Activated effector memory CD4-positive, alpha-beta T cell treated with Interleukin-2 at 50 U/mL for 16 hours (primary cell): ENCODE data around the gene APOF.
"Not testable (repeated sequence)": the region's sequence is repeated elsewhere in the genome, so short reads cannot be mapped to it uniquely, and the experiment has no call there.

Experiments
- DNase-seq: peaks from one replicate; pipeline ENCODE4 v3.0.0-alpha.2; 2020

The APOF gene

DNA sequence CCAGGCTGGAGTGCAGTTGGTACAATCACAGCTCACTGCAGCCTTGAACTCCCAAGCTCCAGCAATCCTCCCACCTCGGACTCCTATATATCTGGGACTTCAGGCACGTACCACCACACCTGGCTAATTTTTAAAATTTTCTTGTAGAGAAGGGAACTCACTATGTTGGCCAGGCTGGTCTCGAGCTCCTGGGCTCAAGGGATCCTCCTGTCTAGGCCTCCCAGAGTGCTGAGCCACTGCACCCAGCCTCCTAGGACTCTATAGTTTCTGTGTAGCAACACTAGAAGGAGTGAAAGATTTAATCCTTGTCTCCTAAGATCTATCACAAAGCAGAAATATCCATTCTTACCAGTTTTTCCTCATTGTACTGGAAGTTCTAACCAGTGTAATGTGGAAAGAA lies 4.3 kb upstream of the APOF start:
- no peak for DNase-seq

DNA sequence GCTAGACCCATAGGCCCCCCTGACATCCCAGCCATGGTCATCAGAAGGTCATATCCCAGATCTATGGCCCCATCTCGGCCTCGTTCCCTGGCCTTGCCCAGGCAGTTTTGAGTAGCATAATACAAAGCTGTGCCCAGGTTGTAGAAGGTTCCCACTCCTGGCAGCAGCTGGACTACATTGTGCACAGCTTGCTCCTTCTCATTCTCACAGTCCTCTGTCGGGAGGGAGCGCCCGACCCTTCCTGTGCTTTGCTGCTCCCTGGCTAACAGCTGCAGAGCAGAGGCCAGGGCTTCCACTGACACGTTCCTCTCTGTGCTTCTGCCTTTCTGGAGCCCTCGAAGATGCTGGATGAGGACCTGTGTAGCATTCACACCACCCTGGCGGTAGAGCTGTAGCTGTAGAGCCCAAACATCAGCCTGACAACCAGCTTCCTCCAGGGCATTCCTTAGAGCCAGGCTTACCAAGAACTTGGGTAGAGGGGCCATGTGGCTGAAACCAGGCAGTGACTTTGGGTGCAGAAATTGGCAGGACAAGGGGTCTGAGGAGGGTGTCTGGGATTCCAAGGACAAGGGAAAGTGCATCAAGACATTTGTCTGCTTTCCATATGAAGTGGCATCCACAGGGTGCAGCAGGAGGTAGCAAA lies 1.0 kb downstream of the APOF start:
- no peak for DNase-seq

DNA sequence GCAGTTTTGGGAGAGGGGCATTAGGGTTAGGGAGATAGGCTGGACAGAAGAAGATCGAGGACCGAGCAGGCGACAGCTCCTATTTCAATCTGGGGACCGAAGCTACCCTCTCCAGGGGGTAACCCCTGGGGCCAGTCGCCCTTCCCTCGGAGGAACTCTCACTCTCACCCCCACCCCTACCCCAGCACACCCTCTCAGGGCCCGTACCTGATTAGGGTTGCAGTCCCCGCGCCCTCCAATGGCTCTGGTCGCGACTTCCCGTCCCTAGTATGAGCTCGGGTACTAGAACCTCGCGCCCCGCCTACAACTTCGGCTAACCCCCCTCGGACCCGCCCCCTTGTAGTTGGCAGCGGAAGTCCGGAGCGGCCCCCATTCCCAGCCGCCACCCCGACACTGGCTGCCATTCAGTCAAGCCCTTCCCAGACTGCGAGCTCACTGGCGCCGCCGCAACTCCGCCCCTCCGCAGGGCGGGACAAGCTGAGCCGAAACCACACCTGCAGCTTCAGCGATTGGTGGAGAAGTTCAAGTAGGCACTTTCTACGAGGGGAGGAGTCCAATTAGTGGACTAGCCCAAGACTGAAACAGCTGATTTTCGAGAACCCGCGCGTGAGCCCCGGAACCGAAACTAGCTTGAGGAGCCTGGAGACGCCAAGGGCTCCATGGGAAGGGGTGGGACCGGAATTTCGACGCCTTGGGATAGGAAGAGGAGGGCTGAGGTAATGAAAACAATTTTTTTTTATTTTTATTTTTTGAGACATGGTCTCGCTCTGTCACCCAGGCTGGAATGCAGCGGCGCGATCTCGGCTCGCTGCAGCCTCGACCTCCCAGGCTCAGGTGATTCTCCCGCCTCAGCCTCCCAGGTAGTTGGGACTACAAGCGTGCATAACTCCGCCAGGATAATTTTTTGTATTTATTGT lies 2.5 kb downstream of the APOF start, which contains the start of gene STAT2:
Gene STAT2, minus strand, starts transcription at position 257 of the 917 bp plus-strand sequence. CDS start 3,536 bp downstream, outside the sequence.
- peak; percentile 100 for DNase-seq

DNA sequence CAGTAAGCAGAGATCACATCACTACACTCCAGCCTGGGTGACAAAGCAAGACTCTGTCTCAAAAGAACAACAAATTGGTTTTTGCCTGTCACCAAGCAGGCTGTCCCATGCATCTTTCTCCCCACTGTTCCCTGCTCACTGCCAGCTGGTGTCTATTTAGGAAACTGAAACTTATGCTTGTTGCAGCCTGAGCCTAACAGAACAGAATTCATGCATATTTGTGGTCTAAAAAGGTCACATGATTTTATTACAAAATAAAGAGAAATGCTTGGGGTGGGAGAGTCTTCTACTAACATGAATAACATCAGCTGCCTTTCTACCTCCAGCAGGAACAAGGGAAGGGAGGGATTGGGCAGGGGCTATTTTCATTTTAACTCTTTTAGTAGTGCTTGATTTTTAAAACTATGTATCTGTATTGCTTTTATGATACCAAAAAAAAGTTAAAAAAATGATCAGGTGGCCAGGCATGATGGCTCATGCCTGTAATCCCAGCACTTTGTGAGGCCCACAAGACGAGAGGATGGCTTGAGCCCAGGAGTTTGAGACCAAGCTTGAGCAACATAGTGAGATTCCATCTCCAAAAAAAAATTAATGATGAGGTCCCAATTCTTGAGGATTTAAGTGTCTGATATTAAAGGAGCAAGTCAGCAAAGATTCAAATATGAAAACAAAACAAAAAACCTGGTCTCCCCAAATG lies 3.7 kb downstream of the APOF start:
- no peak for DNase-seq

DNA sequence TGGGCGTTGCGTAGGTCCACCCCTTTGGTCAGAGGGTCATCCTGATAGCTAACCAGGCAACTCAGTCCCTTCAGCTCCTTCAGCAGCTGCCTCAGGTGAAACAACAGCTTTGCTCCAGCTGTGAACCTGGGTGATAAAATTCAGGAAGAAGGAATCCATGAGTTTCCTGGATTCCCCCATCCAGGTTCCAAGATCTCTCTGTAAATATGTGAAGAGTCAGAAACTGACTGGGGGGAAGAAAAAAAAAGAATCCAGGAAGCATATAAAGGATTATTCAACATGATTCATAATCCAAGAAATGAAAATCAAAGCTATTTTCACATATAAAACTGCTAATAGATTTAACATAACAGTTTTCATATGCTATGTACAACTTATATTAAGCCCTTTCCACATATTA lies 11.3 kb downstream of the APOF start:
- no peak for DNase-seq

DNA sequence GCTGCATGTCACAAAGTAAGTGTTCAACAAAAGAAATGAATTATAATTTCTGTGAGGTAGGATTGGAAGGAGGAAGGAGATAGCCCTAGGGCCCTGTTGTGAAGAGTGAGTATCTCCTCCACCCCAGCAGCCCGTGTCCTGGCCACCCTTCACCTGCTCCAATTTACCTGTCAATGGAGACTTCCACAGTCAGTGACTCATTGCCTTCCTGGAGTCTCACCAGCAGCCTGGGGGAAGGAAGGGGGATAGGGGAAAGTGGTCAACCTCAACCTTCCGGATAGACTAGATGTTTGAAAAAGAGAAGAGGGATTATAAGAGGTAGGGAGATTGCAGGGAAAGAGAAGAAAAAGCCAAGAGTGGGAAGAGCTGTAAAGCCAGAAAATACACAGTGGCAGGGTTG lies 12.0 kb downstream of the APOF start:
- no peak for DNase-seq

DNA sequence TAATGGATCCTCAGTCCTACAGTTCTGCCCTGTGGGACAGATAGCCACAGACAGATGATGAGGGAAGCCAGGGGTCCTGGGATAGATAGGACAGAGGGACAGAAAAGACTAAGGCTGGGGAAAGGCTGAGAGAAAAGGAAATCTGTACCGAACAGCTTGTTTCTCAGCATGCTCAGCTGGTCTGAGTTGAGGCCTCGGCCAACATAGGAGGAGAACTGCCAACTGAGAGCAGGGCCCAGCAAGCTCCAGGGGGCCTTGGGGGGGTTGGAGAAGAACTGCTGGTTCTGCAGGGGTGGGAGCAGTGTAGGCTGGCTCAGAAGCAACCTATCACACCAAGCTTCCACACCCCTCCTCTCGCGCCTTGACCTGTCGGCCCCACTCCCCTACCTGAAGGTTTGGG lies 13.9 kb downstream of the APOF start:
- DNase-seq = no peak

DNA sequence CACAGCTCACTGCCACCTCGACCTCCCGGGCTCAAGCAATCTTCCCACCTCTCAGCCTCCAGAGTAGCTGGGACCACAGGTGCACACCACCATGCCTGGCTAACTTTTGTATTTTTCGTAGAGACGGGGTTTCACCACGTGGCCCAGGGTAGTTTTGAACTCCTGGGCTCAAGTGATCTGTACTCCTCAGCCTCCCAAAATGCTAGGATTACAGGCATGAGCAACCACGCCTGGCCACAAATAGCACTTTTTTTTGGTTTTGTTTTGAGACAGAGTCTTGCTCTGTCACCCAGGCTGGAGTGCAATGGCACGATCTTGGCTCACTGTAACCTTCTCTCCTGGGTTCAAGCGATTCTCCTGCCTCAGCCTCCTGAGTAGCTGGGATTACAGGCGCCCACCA lies 15.4 kb downstream of the APOF start:
- not testable (repeated sequence) for DNase-seq

DNA sequence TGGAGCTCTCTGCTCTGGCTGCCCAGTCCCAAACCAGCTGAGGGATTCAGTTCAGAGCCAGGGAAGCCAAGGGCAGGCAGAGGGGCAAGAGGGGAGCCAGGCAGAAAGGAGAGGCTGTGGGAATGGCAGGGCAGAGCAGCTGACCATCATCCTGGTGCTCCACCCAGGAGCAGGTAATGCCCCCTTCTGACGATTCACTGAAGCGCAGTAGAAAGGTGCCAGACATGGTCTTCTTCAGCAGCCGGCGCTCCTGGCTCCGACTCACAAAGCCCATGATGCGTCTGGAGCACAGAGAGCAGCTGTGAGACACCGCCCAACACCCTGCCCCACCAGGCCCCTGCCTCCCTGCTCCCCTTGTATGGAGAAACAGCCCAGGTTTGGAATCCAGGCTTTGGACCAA lies 16.0 kb downstream of the APOF start:
- no peak for DNase-seq

DNA sequence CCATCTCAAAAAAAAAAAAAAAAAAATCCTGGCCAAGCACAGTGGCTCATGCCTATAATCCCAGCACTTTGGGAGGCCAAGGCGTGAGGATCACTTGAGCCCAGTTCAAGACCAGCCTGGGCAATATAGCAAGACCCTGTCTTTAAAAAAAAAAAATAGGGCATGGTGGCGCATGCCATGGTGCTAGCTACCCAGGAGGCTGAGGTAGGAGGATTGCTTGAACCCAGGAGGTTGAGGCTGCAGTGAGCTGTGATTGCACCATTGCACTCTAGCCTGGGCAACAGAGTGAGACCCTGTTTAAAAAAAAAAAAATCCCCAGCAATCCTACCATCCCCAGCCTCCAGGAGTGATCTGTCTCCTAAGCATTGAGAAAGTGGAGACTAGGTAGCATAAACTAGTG lies 20.4 kb downstream of the APOF start:
- not testable (repeated sequence) for DNase-seq

DNA sequence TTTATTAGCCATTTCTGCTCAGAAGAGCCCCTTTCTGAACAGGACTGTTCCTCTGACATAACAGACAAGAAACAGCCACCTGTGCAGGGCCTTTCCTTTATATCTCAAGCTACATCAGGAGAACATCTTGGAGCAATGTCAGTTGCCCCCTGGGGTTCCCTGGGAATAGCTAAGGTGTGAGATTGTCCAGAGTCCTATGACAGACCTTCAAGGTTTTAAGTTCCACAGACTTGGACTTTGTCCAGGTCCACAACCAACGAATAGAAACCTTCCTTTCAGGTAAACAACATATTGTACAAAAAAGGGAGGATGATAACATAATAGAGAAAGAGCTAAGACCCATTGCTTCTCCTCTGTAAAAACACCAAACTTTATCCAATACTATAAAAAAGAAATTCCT lies 21.0 kb downstream of the APOF start:
- no peak for DNase-seq

DNA sequence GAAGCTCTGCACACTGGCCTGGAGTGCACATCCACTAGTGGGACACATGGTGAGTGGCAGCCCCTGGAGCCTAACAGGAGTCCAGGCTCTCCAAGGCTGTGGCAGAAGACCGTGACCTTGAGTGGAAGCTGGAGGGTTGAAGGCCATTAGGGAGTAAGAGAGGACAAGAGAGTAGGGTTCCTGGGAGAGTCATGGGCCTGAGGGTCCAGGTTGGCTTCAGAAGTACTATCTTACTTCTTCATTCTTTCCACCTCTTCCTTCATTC lies 23.6 kb downstream of the APOF start:
- DNase-seq = no peak

DNA sequence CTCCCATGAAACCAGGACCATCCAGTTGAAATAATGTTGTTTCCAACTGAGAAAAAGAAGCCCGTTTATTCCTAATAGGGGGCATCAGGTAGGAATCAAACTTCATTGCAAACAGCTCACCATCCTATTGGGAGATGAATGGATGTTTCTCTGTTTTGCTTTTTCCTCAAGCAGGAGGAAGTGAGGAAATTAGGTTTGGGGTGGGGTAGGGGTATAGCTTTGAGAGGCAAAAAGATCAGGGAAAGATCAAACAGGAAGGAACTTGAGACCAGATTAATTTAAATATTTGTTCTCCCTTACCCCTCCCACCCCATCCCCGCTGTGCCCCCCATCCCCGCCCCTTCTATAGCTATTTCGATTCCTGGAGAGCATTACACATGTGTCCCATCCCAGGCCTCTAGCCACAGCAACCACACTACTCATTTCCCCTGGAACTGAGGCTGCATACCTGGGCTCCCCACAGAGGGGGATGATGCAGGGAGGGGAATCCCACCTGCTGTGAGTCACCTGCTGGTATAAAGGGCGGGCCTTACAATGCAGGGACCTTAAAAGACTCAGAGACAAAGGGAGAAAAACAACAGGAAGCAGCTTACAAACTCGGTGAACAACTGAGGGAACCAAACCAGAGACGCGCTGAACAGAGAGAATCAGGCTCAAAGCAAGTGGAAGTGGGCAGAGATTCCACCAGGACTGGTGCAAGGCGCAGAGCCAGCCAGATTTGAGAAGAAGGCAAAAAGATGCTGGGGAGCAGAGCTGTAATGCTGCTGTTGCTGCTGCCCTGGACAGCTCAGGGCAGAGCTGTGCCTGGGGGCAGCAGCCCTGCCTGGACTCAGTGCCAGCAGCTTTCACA lies 24.1 kb downstream of the APOF start, which contains the start of gene IL23A:
Gene IL23A, plus strand, starts transcription at position 577 of the 850 bp plus-strand sequence. Its CDS starts 161 bp downstream, at position 738.
- DNase-seq = peak; percentile 75

DNA sequence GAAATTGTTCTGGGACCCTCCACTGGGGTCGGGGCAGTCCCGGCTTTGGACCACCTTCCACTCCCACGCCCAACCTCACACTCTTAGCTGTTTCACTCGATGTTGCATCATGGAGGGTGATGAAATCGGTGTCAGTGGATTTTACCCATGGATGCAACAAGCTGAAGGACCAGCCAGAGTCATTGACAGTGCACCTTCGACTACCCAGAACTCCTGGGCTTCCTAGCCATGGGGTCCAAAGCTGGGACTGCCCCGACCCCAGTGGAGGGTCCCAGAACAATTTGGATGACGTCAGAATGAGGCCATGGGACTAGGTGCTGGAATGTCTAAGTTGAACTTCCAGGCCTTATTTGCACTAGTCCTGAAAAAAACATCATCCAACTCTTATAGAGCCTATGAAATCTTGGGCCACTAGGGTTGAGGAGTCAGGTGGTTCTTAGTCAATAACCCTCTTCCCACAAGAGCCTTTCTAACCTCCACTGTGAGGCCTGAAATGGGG lies 24.9 kb downstream of the APOF start:
- DNase-seq = no peak

DNA sequence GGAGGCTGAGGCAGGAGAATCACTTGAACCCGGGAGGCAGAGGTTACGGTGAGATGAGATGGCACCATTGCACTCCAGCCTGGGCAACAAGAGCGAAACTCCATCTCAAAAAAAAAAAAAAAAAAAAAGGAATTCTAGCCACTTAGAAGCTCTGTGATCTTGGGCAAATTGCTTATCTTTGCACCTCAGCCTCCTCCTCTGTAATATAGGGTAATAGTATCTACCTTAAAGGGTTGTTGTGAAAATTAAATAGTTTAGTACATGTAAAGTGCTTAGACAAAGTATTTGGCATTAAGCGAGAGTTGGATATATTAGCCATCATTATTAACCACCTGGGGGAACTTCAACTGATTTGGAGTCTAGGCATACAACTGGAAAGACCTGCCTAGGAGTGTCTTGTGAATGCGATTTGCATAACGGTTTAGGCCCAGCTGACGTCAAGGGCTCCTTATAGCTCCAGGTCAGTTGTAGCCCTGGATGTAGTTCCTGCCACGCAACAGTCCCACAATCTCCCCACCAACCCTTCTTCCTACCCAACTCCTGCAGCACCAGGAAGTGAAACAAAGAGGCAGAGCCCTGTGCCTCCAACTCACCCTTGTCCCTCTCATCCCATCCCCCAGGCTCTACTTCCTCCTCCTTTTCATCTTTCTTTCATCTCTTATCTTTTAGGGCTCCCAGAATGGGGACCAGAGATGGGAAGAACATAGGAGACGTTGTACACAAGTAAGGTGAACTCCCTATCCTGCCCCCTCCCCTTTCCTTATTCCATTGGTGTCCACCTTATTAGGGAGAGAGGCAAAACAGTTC lies 26.1 kb downstream of the APOF start:
- DNase-seq = no peak

DNA sequence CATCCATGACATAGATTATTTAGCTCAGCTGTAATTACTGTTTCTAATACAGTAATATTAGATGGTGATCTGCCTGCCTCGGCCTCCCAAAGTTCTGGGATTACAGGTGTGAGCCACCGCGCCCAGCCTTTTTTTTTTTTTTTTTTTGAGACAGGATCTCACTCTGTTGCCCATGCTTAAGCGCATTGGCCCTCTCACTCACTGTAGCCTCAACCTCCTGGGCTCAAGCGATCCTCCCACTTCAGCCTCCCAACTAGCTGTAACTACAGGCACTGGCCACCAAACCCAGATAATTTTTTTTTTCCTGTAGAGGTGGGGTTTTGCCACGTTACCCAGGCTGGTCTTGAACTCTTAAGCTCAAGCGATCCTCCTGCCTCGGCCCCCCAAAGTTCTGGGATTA lies 27.1 kb downstream of the APOF start:
- not testable (repeated sequence) for DNase-seq

DNA sequence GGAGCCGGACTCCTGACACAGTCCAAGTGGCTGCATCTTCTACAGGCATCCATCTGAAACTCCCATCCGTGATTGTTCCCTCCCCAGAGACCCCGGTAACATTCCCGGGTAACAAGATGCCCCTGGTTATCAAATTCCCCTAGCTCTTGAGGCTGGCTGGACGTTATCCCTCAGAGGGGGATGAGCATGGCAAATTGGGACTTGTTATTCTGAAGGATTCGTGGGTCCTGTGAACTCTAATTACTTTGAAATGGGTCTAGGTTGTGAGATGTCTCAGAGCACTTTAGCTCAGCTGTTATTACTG lies 28.2 kb downstream of the APOF start:
- no peak for DNase-seq

DNA sequence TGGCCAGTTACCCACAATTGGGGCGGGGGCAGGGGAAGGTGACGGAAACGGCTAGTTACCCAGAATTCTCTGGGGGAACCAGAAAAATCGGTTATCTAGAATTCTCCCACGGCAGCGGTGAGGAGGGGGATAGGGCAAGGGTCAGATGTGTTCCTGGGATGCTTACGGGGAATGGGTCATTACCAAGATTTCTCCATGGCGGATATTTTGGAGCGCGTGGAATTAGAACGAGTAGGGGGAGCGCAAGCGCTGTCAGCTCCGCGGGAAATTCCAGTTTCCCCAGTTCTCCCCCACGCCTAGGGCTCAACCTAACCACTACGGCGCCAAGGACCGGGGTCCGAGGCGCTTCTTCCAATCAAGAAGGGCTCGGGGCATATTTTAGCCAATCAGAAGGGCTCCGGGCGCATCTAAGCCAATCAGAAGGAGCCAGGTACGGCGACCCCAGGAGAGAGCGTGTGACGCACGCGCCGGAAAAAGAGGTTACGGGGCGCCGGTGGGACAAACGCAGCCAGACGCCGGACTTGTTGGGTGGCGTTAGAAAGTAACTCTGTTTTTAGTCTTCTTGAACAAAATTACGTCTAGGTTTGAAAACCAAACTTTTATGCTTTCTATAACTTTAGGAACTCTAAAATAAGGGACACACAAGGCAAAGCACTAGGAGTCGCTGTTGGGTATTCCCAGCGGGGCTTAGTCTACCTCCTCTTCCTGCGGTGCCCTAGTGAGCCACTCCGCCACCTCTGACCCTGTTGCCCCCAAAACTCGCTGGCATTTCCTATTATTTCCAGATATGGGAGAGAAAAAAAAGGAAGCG lies 28.8 kb downstream of the APOF start, which contains the start of gene PAN2:
Gene PAN2, minus strand, starts transcription at position 322 of the 811 bp plus-strand sequence. CDS start 906 bp downstream, outside the sequence.
- peak; percentile 87 for DNase-seq

DNA sequence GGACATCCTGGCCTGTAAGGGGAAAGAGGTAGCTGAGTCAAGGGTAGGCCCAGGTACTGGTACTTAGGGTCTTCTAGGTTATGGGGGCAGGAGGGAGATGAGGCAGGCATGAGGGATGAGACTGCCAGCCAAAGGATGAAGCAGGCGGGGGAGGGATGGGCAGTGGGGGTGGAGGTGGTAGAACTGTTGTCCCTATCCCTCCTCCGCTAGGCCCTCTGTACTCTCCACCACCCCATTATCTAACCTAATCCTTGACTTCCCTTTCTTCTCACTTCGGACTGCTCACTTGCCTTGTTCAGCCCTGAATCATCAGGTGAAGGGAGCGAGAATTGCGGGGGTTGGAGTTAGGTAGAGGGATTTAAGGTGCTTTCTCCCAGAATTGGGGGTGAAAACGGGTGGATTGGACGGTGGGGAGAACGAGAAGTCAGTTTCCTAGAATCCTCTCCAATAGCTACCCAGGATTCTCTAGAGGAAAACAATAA lies 29.4 kb downstream of the APOF start:
- no peak for DNase-seq

DNA sequence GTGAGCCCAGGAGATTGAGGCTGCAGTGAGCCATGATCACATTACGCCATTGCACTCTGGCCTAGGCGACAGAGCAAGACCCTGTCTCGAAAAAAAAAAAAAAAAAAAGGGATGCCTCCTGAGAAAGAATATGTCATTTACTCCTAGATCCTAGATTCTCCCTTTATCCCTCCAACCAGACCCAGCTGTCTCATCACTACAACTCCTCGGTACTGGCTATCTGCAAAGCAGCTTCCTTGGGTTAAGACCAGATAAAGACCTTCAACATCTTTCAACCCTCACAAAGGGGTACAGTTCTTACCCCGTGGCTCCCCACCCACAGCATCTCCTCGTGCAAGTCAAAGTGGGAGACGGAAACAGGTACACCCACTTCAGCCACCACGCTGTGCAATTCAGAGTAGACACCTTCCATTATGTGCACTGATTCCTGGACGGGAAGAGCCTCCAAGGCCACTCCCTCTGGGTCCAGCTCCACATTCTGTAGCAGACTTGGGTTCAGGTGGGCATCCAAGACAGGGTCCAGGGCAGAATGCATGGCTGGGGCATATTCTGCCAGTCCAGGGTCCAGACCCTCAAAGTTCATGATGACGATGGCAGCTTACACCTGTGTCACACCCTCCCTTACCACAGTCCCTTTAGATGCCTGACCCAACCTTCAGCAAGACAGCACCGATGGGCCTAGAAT lies 30.0 kb downstream of the APOF start:
- DNase-seq = no peak
